ENCODE measurements around the gene DIO3. TPM values are rescaled to one million over a fixed set of nuclear protein-coding genes. Genes with fewer than 3 reads are reported as not detected.
A peak's percentile ranks its signal among the peaks of the same experiment; 100 is the strongest.

The DIO3 gene
- total RNA-seq (2014; rRNA removed; shearing (Covaris generic)) = not detected in 2 replicates
- not detected in 2 replicates for polyA plus RNA-seq (2015; cell fraction: cytosol; rRNA removed)
- not detected in 2 replicates for polyA plus RNA-seq (2015; cell fraction: nucleus; rRNA removed)

DNA sequence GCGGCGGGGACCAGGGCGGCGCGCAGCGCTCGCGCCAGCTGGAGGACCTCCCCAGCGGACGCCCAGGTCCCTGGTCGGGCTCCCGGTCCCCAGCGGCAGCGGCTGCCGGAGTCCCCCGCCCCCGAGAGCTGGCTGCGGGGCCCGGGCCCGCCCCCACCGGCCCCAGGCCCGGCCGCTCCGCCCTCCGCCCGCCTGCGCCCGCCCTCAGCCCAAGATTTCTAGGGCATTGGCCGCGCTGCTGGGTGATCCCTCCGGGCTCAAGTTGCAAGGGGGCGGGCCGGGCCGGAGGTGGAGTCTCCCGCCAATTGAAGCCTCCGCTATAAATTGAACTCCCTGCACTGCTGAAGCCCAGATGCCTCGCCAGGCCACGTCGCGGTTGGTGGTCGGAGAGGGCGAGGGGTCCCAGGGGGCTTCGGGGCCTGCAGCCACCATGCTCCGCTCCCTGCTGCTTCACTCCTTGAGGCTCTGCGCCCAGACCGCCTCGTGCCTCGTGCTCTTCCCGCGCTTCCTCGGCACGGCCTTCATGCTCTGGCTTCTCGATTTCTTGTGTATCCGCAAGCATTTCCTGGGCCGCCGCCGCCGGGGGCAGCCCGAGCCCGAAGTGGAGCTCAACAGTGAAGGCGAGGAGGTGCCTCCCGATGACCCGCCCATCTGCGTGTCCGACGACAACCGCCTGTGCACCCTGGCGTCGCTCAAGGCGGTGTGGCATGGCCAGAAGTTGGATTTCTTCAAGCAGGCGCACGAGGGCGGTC is at the start of gene DIO3:
DIO3 (plus strand) TSS at position 351 of the 752 bp plus-strand sequence.
- in situ Hi-C loops (cut with HindIII; ENCODE audit: low pct_unique_long_range_greater_than_20kb, low sequenced_read_pairs) = no loop called here
- no peak for DNase-seq (ENCODE audit: low read depth, low spot score)

DNA sequence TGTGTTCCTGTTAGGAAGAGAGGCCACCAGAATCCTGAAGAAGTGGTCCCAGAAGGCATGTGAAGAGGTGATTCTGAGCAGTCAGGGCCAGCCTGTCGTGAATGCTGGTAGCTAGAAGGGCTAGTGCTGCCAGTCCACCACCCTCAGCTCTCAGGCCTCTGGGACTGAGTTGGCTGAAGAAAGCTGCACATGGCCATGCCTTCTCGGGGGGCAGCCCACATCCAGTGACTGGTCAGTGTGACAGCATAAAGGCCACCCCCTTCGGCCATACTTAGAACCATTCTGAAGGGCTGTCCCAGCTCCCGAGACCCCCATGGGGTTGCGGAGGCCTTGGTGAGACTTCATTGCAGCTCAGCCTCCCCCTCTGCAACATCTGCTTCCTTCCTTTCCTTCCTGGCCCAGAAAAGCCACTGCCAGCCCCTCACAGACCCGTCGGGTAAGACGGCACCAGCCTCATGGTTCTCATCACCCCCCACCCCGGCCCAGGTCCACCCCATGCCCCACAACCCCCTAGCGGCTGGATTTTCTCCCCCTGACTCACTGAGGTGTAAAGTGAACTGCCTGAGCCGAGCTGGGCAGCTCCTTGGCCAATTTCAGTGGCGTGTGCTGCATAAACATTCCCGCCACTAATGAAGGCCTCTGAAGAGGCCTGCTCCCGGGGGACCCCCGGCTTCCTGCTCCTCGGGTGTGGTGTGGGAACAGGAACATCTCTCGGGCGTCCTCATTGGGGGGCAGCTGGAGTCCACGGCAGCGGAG is 49.5 kb upstream of the DIO3 start:
- DNase-seq (ENCODE audit: low read depth, low spot score) = no peak
- in situ Hi-C loops (cut with HindIII; ENCODE audit: low pct_unique_long_range_greater_than_20kb, low sequenced_read_pairs) = no loop called here

DNA sequence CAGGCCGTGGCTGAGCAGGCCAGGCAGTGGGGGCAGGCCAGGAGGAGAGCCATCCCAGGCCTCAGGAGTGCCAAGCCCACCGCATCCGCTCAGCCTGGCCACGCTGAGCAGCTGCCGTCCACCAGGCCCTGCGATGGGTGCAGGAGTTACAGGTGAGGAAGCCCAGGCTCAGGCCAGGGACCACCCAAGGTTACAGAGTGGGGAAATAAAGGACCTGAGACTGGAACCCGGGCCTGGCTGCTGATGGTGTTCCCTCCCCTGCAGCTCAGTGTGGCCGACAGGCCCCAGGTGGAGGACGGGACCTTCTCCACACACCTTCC is 49.0 kb upstream of the DIO3 start:
- in situ Hi-C loops (cut with HindIII; ENCODE audit: low pct_unique_long_range_greater_than_20kb, low sequenced_read_pairs) = no loop called here
- DNase-seq (ENCODE audit: low read depth, low spot score) = no peak

DNA sequence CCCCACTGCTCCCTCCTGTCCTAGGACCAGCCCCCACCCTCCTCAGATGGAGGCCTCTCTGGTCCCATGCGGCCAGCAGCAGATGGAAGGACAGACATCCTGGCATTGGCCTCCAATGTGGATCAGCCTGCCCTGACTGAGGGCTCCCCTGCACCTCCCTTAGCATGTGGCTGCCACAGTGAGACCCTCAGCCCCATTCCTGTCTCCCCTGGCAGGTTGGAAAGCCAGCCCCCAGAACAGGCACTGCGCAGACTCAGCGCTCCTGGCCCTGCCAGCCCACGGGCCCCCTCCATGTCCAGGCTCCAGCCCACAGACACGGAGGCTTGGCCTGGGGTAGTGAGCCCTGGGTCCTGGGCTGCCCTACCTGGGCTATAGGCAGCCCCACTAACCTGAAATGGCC is 47.2 kb upstream of the DIO3 start:
- DNase-seq (ENCODE audit: low read depth, low spot score) = no peak
- in situ Hi-C loops (cut with HindIII; ENCODE audit: low pct_unique_long_range_greater_than_20kb, low sequenced_read_pairs) = no loop called here

DNA sequence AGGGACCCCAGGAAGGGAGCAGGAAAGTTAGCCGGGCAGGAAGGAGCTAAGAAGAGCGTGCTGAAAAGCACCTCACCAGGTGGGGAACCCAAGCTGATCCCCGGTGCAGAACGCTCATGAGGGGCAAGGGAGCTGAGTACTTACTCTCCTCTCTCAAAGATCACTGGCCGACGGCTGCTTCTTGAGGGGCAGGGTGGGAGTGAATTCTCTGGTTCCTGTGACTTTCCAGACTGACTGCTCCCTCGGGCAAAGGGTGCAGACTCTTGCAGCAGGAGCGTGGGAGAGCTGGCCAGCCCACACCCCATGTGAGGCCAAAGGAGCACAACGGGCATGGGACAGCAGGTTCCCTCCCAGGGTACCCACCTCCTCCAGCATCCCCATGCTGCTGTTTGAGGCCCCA is 44.9 kb upstream of the DIO3 start:
- in situ Hi-C loops (cut with HindIII; ENCODE audit: low pct_unique_long_range_greater_than_20kb, low sequenced_read_pairs) = no loop called here
- DNase-seq (ENCODE audit: low read depth, low spot score) = no peak

DNA sequence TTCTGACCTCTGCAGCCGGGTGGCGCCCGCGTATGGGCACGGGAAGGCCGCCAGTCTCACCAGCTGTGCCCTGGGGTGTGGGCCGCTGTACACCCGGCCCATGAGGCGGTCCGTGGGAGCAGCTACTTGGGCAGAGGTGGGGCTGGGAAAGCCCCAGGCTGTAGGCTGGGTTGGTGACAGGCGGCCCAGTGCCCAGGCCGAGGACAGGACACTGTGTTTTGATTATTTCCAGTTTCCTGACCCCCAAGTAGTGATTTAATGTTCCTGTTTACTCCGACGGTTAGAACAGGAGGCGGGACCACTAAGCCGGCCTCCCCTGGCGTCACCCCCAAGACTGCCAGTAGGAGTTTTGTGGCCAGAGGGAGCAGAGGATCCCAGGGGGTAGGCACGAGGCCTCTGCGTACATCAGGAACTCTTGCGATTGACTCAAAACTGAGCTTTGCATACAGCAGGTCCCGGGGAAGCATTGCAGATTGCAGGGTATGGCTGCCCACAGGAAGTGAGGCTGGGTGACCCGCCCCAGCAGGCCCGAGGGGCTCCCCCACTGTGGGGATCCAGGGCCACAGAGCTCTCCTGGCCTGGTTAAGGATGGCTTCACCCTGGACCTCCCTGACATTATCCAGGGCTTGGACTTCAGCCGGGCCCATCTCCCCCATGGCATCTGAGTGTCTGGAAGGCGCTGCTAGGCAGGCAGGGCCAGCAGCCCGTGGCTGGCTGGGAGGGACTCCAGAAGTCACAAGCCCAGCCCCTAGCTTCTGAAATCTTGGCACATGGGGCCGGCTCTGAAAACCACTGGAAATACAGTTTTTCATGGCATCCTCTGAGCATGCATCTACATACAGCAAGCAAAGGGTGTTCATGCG is 42.5 kb upstream of the DIO3 start:
- DNase-seq (ENCODE audit: low read depth, low spot score) = no peak
- in situ Hi-C loops (cut with HindIII; ENCODE audit: low pct_unique_long_range_greater_than_20kb, low sequenced_read_pairs) = no loop called here

DNA sequence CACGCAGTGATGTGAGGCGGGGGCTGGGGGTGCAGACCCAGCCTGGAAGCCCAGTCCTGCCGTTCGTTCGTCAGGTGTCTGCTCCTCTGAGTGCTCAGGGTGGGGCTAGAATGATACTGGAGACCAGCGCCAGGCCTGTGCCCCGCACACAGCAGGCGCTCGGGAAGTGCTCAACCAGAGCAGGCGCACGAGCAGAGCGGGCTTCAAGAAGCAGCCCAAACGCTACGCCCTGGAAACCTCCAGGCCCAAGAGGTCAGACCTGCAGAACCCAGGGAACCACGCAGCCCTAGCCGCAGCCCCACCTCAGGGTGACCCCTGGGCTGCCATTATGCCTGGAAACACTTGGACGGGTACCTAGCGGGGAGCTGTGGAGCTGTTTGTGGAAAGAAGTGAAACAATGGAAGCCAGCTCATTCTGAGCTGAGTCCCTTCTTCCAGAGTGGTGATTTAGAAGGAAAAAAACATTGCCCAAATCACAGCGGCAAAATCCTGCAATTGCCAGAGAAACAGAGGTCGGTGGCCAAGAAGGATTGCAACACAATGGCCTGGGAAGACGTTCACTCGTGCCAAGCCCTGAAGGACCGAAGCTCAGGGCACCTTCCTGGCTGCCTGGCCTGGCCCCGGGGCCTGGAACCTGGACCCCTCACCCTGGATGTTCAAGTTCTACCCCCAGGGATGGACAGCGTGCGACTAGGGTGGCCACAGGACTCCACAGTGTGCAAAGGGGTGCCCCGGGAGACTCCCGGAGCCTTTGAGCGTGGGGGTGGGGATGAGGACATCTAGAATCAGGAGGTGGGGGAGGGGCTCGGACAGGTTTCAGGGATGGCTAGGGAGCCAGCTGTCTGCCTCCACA is 40.4 kb upstream of the DIO3 start:
- DNase-seq (ENCODE audit: low read depth, low spot score) = no peak
- in situ Hi-C loops (cut with HindIII; ENCODE audit: low pct_unique_long_range_greater_than_20kb, low sequenced_read_pairs) = no loop called here

GRCh38 chr14:101521473-101521915 is 39.8 kb upstream of the DIO3 start:
- DNase-seq (ENCODE audit: low read depth, low spot score) = no peak
- in situ Hi-C loops (cut with HindIII; ENCODE audit: low pct_unique_long_range_greater_than_20kb, low sequenced_read_pairs) = no loop called here

DNA sequence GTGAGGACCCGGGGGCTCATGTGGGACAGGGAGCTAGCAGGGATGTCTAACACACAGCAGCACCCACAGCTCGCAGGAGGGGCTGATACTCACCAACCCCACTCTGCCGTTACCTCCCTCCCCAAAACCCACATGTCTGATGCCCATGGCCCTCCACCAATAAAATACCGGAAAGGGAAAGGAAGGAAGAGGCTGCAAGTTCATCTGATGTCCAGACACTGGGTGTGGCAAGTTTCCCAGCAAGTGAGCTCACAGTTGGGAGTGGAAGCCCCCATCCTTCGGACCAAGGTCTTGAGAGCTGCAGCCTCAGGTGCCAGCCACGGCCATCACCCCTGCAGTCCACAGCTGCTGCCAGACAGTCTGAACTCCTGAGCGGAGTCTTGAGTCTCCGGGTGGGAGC is 39.3 kb upstream of the DIO3 start:
- DNase-seq (ENCODE audit: low read depth, low spot score) = no peak
- in situ Hi-C loops (cut with HindIII; ENCODE audit: low pct_unique_long_range_greater_than_20kb, low sequenced_read_pairs) = no loop called here

- no peak for DNase-seq (ENCODE audit: low read depth, low spot score)
Observed at GRCh38 chr14:101525640-101526527, 35.4 kb upstream of the DIO3 start.

GRCh38 chr14:101527987-101528386 is 33.3 kb upstream of the DIO3 start:
- in situ Hi-C loops (cut with HindIII; ENCODE audit: low pct_unique_long_range_greater_than_20kb, low sequenced_read_pairs) = no loop called here
- no peak for DNase-seq (ENCODE audit: low read depth, low spot score)

More at GRCh38 chr14:101525640-101526527, 35.4 kb upstream of the DIO3 start:
- in situ Hi-C loops (cut with HindIII; ENCODE audit: low pct_unique_long_range_greater_than_20kb, low sequenced_read_pairs) = no loop called here

DNA sequence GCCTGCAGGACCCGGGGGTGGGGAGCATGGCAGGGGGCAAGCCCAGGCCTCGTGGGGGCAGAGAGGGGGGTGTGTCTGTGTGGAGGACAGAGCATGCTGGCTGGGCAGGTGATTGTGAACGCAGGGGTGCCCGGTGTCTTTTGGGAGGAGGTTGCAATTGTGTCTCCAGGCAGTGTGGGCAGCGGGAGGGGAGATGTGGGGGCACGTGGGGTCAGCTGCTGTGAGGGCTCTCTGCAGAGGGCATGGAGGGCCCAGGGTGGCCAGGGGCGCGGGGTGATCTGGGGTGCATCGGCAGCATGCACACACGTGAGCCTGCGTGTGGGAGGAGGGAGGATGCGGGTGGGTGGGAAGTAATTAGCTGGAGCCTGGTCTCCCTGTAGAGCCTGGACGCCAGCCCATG is 32.2 kb upstream of the DIO3 start:
- in situ Hi-C loops (cut with HindIII; ENCODE audit: low pct_unique_long_range_greater_than_20kb, low sequenced_read_pairs) = no loop called here
- no peak for DNase-seq (ENCODE audit: low read depth, low spot score)

DNA sequence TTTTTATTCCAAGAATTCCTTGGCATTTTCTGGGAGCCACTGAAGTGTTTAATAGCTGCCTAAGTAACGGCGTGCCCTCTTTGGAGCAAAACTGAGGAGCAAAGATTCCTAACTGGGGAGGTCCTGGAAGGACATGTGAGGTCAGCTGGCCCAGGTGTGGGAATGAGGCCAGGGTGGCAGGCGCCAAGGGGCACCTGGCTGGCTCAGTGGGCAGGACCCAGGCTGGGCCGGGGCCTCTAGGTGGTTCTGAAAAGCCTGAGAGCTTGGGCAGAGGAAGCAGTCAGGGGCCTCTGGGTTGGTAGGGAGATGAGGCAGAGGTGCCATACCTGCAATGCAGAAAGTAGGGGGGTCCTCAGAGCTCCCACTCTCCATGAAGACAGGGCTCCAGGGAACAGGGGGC is 27.1 kb upstream of the DIO3 start:
- DNase-seq (ENCODE audit: low read depth, low spot score) = no peak
- in situ Hi-C loops (cut with HindIII; ENCODE audit: low pct_unique_long_range_greater_than_20kb, low sequenced_read_pairs) = no loop called here

GRCh38 chr14:101535232-101535631 is 26.1 kb upstream of the DIO3 start:
- in situ Hi-C loops (cut with HindIII; ENCODE audit: low pct_unique_long_range_greater_than_20kb, low sequenced_read_pairs) = no loop called here
- peak; percentile 16 for DNase-seq (ENCODE audit: low read depth, low spot score)

GRCh38 chr14:101535701-101536207 is 25.5 kb upstream of the DIO3 start:
- no peak for DNase-seq (ENCODE audit: low read depth, low spot score)
- in situ Hi-C loops (cut with HindIII; ENCODE audit: low pct_unique_long_range_greater_than_20kb, low sequenced_read_pairs) = no loop called here

DNA sequence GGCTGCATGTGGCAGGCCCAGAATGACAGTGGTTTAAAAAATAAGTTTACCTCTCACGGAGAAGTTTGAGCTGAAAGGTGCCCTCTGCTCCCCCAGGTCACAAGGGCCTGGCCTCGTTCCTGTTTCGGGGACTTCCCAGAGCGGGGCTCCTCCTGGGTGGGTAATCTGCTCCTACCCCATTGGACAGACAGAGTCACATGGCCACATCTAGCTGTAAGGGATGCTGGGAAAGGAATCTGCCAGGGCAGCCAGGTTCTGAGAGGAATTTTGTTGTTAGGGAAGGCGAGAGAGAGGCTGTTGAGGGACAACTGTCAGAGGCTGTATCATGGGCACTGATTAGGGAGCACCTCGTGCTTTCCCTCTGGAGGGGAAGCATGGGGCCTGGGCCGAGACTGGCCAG is 24.0 kb upstream of the DIO3 start:
- DNase-seq (ENCODE audit: low read depth, low spot score) = no peak
- in situ Hi-C loops (cut with HindIII; ENCODE audit: low pct_unique_long_range_greater_than_20kb, low sequenced_read_pairs) = no loop called here
